Activated CD4-positive, alpha-beta T cell treated with anti-CD3 and anti-CD28 coated beads, Interleukin-2, amount 10 ng/mL, durations not matched to agents 24 days and 14 days (primary cell): ENCODE data around the gene LYRM4. TPM values are rescaled to one million over a fixed set of nuclear protein-coding genes. Genes with fewer than 3 reads are reported as not detected.

ENCODE experiments used
- DNase-seq: peaks from one replicate; pipeline ENCODE4 v3.0.0; 2022
- H3K27ac Mint-ChIP-seq: one replicate; pipeline ENCODE4 v1.8.0; 2022; ENCODE audit warnings: mild to moderate bottlenecking, mixed read lengths
- H3K27me3 Mint-ChIP-seq: one replicate; pipeline ENCODE4 v1.8.0; 2022; ENCODE audit warnings: mixed read lengths
- H3K36me3 Mint-ChIP-seq: one replicate; pipeline ENCODE4 v1.8.0; 2022; ENCODE audit warnings: low read depth, mild to moderate bottlenecking, mixed read lengths
- H3K4me1 Mint-ChIP-seq: one replicate; pipeline ENCODE4 v1.8.0; 2021; ENCODE audit warnings: mixed read lengths
- H3K4me3 Mint-ChIP-seq: one replicate; pipeline ENCODE4 v1.8.0; 2022; ENCODE audit warnings: mild to moderate bottlenecking, moderate library complexity, mixed read lengths
- H3K9me3 Mint-ChIP-seq: one replicate; pipeline ENCODE4 v1.8.0; 2021; ENCODE audit warnings: mixed read lengths
- intact Hi-C: fragments of 100-400 bp; cut with micrococcal nuclease; formaldehyde crosslinking; loops from one replicate; pipeline ENCODE4 v1.15.1; 2023
- total RNA-seq: library from RNA; stranded (reverse); gene quantifications from 2 replicates; pipeline ENCODE4 v1.2.3, GENCODE V29; 2022

The LYRM4 gene
- total RNA-seq, 1 donor from 2014 or later, result 49.4 TPM

DNA sequence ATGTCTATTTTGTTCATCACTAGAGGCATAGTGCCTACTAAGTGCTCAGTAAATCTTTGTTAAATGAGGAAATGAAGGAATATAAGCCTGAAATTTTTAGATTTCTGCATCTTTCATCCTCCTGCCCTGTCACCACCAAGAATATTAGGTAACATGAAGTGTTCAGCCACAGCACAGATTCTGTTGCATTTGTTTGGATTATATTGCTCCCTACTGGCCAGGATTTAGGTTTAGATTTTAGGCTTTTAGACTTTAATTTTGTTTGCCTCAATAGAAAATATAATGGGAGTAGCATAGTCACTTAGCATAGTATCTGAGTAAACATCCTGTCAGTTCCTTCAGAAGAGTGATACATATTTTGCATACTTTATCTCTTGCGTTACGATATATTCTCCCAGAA, 14.7 kb upstream of the LYRM4 start:
- Mint-ChIP-seq H3K4me1 (peaks cover 49% of the 10 kb centered on the region), H3K36me3 (peaks cover 14% of the 10 kb centered on the region), H3K27ac (no peak overlapping the region), H3K4me3 (no peak overlapping the region), H3K9me3 (no peaks in the 10 kb centered on the region), H3K27me3 (no peaks in the 10 kb centered on the region)
- intact Hi-C loops, result no loop called here
- no peak for DNase-seq

DNA sequence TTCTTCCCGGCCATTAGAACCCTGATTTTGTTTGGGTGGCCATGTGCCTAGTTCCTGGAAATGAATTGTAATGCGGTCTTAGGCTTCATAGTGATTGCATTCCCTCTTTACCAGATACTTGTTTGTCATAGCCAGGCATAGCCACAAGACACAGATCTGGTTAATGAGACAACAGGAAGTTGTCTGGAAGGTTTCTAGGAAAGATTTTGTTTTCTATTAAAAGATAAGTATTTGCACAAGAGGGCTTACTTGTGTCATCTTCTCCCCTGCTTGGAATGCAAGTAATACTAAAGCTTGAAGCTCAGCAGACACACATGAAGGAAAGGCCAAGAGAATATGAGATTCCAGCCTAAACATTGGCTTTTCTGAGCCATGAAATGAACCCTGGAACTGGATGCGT, 13.5 kb upstream of the LYRM4 start:
- H3K27ac Mint-ChIP-seq, result peak overlapping the region; percentile 39
- intact Hi-C loops, result no loop called here
- H3K4me1 Mint-ChIP-seq, result peaks cover 41% of the 10 kb centered on the region
- no peak for DNase-seq
- peaks cover 16% of the 10 kb centered on the region for H3K36me3 Mint-ChIP-seq
- H3K9me3 Mint-ChIP-seq, result no peaks in the 10 kb centered on the region
- peak overlapping the region; percentile 36 for H3K4me3 Mint-ChIP-seq
- H3K27me3 Mint-ChIP-seq, result no peaks in the 10 kb centered on the region

GRCh38 chr6:5271926-5272325, 11.2 kb upstream of the LYRM4 start:
- Mint-ChIP-seq H3K27me3 (no peaks in the 10 kb centered on the region), H3K4me3 (no peak overlapping the region), H3K4me1 (peaks cover 30% of the 10 kb centered on the region), H3K9me3 (no peaks in the 10 kb centered on the region), H3K27ac (no peak overlapping the region), H3K36me3 (peaks cover 22% of the 10 kb centered on the region)
- no peak for DNase-seq
- intact Hi-C loops, result no loop called here

- intact Hi-C loops, result no loop called here
- Mint-ChIP-seq H3K4me1 (peaks cover 30% of the 10 kb centered on the region), H3K9me3 (no peaks in the 10 kb centered on the region), H3K27me3 (no peaks in the 10 kb centered on the region), H3K4me3 (no peak overlapping the region), H3K36me3 (peaks cover 28% of the 10 kb centered on the region), H3K27ac (no peak overlapping the region)
- DNase-seq, result no peak
These were observed 9.4 kb upstream of the LYRM4 start for GRCh38 chr6:5270093-5270680.

GRCh38 chr6:5266423-5266822, 5.7 kb upstream of the LYRM4 start:
- Mint-ChIP-seq H3K27me3 (no peaks in the 10 kb centered on the region), H3K27ac (peak overlapping the region; percentile 7), H3K4me1 (peaks cover 19% of the 10 kb centered on the region), H3K9me3 (no peaks in the 10 kb centered on the region), H3K36me3 (peaks cover 22% of the 10 kb centered on the region), H3K4me3 (no peak overlapping the region)
- DNase-seq, result no peak
- intact Hi-C loops, result no loop called here

- Mint-ChIP-seq H3K27me3 (no peaks in the 10 kb centered on the region), H3K9me3 (no peaks in the 10 kb centered on the region)
- no peak for DNase-seq
These were observed 877 bp upstream of the LYRM4 start for GRCh38 chr6:5261545-5262109.

GRCh38 chr6:5260111-5260620, 584 bp downstream of the LYRM4 start:
- H3K4me1 Mint-ChIP-seq, result peaks cover 34% of the 10 kb centered on the region
- no peaks in the 10 kb centered on the region for H3K9me3 Mint-ChIP-seq
- peak overlapping the region; percentile 100 for H3K27ac Mint-ChIP-seq
- peaks cover 15% of the 10 kb centered on the region for H3K36me3 Mint-ChIP-seq
- H3K27me3 Mint-ChIP-seq, result no peaks in the 10 kb centered on the region
- DNase-seq, result peak; percentile 93
- peak overlapping the region; percentile 89 for H3K4me3 Mint-ChIP-seq
- intact Hi-C loops, result loop anchor here (1.0 to 5.0 kb wide), 5 partner anchors 20 to 483 kb away; partner anchors contain the start of gene CDYL

More at GRCh38 chr6:5261545-5262109, 877 bp upstream of the LYRM4 start:
- intact Hi-C loops, result loop anchor here (1.0 to 5.0 kb wide), 8 partner anchors 42 to 484 kb away; partner anchors contain the start of genes CDYL and RPP40
- Mint-ChIP-seq H3K4me1 (peaks cover 40% of the 10 kb centered on the region), H3K4me3 (peak overlapping the region; percentile 89), H3K27ac (peak overlapping the region; percentile 100), H3K36me3 (peaks cover 21% of the 10 kb centered on the region)

DNA sequence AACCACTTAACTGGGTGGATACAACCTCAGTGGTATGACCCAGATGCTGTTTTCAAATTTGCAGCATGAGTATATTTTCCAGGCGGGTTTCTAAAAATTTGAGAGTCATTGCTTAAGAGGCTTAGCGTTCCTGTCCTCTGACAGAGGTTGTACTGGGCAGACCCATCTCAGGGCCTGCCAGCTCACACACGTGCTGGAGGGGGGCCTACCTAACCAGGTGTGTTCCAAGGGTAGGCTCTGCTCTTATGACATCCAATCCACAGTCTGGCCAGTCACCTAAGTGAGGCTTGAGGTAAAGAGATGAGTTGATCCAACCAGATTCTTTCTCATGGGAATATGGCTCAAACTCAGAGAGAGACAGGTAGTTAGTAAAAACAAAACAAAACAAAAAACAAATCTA, 1.3 kb downstream of the LYRM4 start:
- H3K27me3 Mint-ChIP-seq, result no peaks in the 10 kb centered on the region
- peaks cover 20% of the 10 kb centered on the region for H3K36me3 Mint-ChIP-seq
- intact Hi-C loops, result no loop called here
- H3K4me1 Mint-ChIP-seq, result peaks cover 34% of the 10 kb centered on the region
- H3K4me3 Mint-ChIP-seq, result peak overlapping the region; percentile 89
- no peaks in the 10 kb centered on the region for H3K9me3 Mint-ChIP-seq
- DNase-seq, result no peak
- peak overlapping the region; percentile 100 for H3K27ac Mint-ChIP-seq

GRCh38 chr6:5257400-5257799, 3.4 kb downstream of the LYRM4 start:
- DNase-seq, result no peak
- Mint-ChIP-seq H3K9me3 (no peaks in the 10 kb centered on the region), H3K27ac (peak overlapping the region; percentile 31), H3K4me3 (no peak overlapping the region), H3K36me3 (peaks cover 21% of the 10 kb centered on the region), H3K4me1 (peaks cover 29% of the 10 kb centered on the region), H3K27me3 (no peaks in the 10 kb centered on the region)
- intact Hi-C loops, result no loop called here

DNA sequence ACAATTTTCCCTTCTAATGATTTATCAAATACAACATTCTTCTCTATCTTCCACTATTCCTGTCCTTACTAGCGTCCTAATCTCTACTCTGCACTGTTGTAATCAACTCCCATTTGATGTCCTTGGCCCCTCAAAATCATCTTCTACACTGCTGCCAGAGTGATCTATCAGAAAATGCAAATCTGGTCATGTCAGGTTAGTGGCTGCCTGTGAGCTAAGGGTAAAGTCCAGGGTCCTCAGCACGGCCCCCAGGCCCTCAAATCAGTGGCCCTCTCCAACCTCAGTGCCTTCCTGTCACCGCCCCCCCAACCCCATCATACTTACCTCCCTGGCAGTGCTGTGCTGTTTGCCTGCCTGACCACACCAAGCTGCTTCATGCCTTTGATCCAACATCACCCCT, 3.8 kb downstream of the LYRM4 start:
- H3K9me3 Mint-ChIP-seq, result no peaks in the 10 kb centered on the region
- intact Hi-C loops, result no loop called here
- no peak overlapping the region for H3K27ac Mint-ChIP-seq
- no peak for DNase-seq
- peaks cover 29% of the 10 kb centered on the region for H3K4me1 Mint-ChIP-seq
- H3K4me3 Mint-ChIP-seq, result no peak overlapping the region
- H3K36me3 Mint-ChIP-seq, result peaks cover 23% of the 10 kb centered on the region
- H3K27me3 Mint-ChIP-seq, result no peaks in the 10 kb centered on the region

DNA sequence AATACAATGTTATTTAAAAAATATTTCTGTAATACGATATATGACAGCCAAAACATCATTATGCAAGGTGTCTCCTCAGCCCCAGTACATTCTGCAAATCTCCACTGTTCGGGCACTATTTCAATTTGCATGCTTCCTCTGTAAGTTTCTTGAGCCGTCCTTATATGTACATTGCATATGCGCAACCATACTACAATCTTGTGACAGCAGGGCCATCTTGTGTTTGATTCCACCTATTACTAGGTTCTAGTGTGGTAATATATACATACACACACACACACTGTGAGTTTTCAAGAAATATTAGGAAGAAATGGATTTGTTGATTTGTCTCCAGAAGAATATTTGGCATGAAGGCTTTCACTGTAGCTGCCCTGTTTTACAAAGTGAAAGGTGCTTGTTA, 9.8 kb downstream of the LYRM4 start:
- no peaks in the 10 kb centered on the region for H3K9me3 Mint-ChIP-seq
- no peaks in the 10 kb centered on the region for H3K27me3 Mint-ChIP-seq
- H3K4me1 Mint-ChIP-seq, result peaks cover 3% of the 10 kb centered on the region
- no peak for DNase-seq
- no peak overlapping the region for H3K4me3 Mint-ChIP-seq
- H3K36me3 Mint-ChIP-seq, result peaks cover 18% of the 10 kb centered on the region
- intact Hi-C loops, result no loop called here
- no peak overlapping the region for H3K27ac Mint-ChIP-seq

- no peaks in the 10 kb centered on the region for H3K9me3 Mint-ChIP-seq
- DNase-seq, result no peak
- no peaks in the 10 kb centered on the region for H3K27me3 Mint-ChIP-seq
- H3K4me3 Mint-ChIP-seq, result no peak overlapping the region
- peaks cover 20% of the 10 kb centered on the region for H3K36me3 Mint-ChIP-seq
- peaks cover 3% of the 10 kb centered on the region for H3K4me1 Mint-ChIP-seq
- H3K27ac Mint-ChIP-seq, result no peak overlapping the region
- intact Hi-C loops, result no loop called here
These were observed 10.3 kb downstream of the LYRM4 start for GRCh38 chr6:5250451-5250850.

DNA sequence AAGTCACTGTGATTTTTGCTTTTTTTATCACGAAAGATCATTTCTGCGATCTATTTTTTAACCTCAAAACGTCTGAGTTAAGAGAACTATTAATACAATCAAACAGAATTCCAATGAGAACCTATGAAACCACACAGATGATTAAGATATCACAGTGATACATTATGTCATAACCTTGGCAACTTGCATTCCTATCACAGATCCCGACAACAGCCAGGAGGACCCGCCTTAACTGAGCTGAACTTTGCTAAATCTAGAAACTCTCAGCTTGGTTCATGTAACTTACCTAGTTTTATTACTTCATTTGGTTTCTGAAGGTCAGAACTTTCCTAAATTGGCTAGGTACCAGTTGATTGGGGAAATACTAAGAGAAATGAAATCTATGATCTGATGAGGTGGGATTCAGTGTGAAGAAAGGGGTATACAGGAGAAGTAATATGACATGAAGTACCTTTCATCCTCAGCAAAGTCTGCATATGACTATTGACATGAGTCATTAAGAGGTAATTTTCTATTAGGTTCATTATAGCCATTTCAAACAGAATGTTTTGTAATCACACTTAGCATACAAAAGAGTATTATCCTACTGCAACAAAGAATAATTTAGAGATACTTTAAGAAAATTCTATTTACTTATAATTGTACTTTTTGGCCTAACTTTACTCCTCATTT, 11.2 kb downstream of the LYRM4 start:
- Mint-ChIP-seq H3K4me1 (peaks cover 3% of the 10 kb centered on the region), H3K27ac (no peak overlapping the region), H3K4me3 (no peak overlapping the region), H3K9me3 (no peaks in the 10 kb centered on the region), H3K36me3 (peaks cover 14% of the 10 kb centered on the region), H3K27me3 (no peaks in the 10 kb centered on the region)
- DNase-seq, result no peak
- intact Hi-C loops, result no loop called here
